DND-41 (cell line): Measurements from ENCODE around the gene CLCA1.

Source experiments
- CTCF ChIP-seq: IDR thresholded peaks from 2 replicates; pipeline ENCODE4 v1.5.1; 2012; ENCODE audit warnings: borderline replicate concordance, low read length, moderate library complexity, mild to moderate bottlenecking; ENCODE audit not compliant: poor library complexity, severe bottlenecking; ENCODE audit errors: extremely low read depth
- EZH2 ChIP-seq: IDR thresholded peaks from 3 replicates; pipeline ENCODE4 v1.6.1; 2012; ENCODE audit warnings: borderline replicate concordance, low read depth, mild to moderate bottlenecking, moderate library complexity, low read length, inconsistent platforms; ENCODE audit not compliant: severe bottlenecking

GRCh38 chr1:86429122-86429725 lies 39.5 kb upstream of the CLCA1 start:
- TF ChIP-seq CTCF (no peak), EZH2 (no peak)
